ENCODE results near the gene ZNF627.
"Not testable (repeated sequence)": the region's sequence is repeated elsewhere in the genome, so short reads cannot be mapped to it uniquely, and the experiment has no call there.

The ZNF627 gene

GRCh38 chr19:11597202-11598102 lies at the start of gene ZNF627:
Gene ZNF627, plus strand, starts transcription at chr19:11597483. Its CDS starts 145 bp downstream, at chr19:11597628.
- peak; percentile 98 for DNase-seq (ENCODE audit: low read depth)

GRCh38 chr19:11547929-11548700 lies 49.2 kb upstream of the ZNF627 start:
- no peak for DNase-seq (ENCODE audit: low read depth)

DNA sequence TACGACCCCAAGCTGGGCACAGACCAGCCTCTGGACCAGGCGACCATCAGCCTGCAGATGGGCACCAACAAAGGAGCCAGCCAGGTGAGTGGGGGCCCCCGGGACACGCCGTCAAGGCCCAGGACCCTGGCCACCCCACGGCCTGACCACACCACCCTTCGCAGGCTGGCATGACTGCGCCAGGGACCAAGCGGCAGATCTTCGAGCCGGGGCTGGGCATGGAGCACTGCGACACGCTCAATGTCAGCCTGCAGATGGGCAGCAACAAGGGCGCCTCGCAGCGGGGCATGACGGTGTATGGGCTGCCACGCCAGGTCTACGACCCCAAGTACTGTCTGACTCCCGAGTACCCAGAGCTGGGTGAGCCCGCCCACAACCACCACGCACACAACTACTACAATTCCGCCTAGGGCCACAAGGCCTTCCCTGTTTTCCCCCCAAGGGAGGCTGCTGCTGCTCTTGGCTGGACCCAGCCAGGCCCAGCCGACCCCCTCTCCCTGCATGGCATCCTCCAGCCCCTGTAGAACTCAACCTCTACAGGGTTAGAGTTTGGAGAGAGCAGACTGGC lies 47.8 kb upstream of the ZNF627 start:
- no peak for DNase-seq (ENCODE audit: low read depth)

GRCh38 chr19:11550265-11550664 lies 47.0 kb upstream of the ZNF627 start:
- no peak for DNase-seq (ENCODE audit: low read depth)

- no peak for DNase-seq (ENCODE audit: low read depth)
Observed at GRCh38 chr19:11551603-11552235, 45.6 kb upstream of the ZNF627 start.

GRCh38 chr19:11552666-11553372 lies 44.5 kb upstream of the ZNF627 start:
- no peak for DNase-seq (ENCODE audit: low read depth)

- no peak for DNase-seq (ENCODE audit: low read depth)
Observed at GRCh38 chr19:11554160-11554559, 43.1 kb upstream of the ZNF627 start.

DNA sequence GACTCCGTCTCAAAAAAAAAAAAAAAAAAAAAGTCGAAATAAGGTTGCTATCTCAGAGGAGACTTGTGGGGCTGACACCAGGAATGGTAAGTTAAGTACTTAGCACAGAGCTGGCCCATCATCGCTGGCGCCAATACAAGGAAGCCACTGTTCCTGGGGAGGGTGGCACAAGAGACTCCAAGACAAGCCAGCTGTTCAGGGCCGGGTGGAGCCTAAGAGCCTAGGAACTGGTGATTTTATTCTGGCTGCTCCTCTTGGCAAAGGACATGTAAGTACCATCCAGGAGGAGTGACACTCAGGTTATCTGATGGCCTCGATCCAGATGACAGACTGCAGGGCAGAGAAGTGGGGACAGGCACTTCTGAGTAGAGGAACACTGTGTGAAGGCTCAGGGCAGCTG lies 42.0 kb upstream of the ZNF627 start:
- DNase-seq (ENCODE audit: low read depth), result no peak

- no peak for DNase-seq (ENCODE audit: low read depth)
Observed at GRCh38 chr19:11556634-11557420, 40.5 kb upstream of the ZNF627 start.

GRCh38 chr19:11558881-11559828 lies 38.1 kb upstream of the ZNF627 start, which contains the start of gene ELOF1:
Gene ELOF1, minus strand, starts transcription at chr19:11559230. Its CDS starts 4,883 bp downstream, at chr19:11554347.
- peak; percentile 95 for DNase-seq (ENCODE audit: low read depth)

DNA sequence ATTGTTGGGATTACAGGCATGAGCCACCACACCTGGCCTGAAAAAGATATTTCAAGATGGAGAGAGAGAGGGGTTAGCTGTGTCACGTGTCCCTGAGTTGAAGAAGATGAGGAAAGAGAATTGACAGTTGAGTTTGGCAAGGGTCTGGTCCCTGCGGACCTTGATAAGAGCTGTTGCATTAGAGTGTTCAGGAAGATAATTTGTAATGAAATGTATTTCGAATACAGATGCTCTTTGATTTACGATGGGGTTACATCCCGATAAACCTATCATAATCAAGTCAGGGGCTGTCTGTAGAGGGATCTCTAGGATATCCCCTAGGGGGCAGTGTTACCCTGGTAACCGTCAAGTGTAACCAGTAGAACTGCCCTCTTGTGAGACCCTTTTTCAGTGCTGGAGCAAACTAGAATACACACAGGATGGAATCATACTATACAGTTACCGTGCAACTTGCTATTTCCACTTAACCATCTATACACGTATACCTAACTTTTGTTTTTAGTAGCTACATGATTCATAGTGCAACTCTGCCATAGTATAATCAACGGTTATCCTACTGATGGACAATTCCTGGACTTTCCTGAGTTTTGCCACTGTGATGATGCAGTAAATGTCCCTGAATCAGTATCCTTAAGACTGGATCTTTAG lies 36.8 kb upstream of the ZNF627 start:
- peak; percentile 34 for DNase-seq (ENCODE audit: low read depth)

DNA sequence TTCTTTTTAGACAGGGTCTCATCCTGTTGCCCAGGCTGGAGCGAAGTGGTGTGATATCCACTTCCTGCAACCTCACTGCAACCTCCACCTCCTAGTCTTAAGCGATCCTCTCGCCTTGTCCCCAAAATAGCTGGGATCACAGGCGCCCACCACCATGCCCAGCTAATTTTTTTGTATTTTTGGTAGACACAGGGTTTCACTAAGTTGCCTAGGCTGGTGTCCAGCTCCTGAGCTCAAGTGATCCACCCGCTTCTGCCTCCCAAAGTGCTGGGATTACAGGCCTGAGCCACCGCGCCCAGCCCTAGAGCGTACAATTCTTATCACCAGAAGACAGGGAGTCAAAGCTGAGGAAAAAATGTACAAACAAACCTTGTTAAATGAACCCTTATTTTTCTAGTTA lies 33.8 kb upstream of the ZNF627 start:
- no peak for DNase-seq (ENCODE audit: low read depth)

GRCh38 chr19:11564082-11564807 lies 33.0 kb upstream of the ZNF627 start:
- DNase-seq (ENCODE audit: low read depth), result not testable (repeated sequence)

- DNase-seq (ENCODE audit: low read depth), result not testable (repeated sequence)
Observed at GRCh38 chr19:11565649-11565980, 31.7 kb upstream of the ZNF627 start.

DNA sequence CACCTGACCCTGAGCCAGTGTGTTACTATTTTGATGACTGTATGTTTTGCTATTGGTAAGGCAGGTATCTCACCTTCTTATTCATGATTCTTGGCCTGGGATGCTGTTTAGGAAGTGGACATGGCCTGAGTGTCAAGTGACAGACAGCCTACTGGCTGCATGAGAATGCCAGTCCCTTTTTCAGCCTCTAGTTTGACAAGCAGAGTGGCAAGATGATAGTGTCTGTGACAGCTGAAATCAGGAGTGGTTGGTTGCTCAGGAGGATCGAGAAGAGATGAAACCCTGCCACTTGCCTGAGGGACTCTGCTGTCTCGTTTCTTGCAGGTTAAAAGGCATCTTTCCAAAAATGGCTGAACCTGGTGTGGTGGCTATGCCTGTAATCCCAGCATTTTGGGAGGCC lies 31.1 kb upstream of the ZNF627 start:
- DNase-seq (ENCODE audit: low read depth), result no peak

DNA sequence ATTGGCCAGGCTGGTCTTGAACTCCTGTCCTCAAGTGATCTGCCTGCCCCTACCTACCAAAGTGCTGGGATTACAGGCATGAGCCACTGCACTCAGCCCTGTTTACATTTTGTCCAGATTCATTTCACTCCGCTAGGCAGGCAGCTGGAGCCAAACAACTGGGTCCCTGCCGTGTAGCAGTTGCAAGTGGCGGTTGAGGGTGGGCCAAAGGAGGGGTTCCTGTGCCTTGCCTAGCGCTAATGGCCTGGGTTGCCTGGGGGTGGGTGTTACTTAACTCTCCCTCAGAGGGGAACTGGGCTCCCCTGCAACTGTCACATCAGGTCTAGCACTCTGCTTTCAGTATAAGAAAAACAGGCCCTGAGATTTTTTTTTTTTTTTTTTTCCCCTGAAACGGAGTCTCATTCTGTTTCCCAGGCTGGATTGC lies 27.2 kb upstream of the ZNF627 start:
- no peak for DNase-seq (ENCODE audit: low read depth)

DNA sequence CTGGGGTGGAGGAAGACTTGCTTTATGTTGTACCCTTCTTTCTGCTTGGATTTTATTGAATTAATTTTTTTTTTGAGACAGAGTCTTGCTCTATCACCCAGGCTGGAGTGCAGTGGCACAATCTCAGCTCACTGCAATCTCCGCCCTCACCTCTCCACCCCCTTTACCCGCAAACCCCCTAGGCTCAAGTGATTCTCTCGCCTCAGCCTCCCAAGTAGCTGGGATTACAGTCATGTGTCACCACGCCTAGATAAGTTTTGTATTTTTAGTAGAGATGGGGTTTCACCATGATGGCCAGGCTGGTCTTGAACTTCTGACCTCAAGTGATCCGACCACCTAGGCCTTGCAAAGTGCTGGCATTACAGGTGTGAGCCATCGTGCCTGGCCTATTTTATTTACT lies 23.9 kb upstream of the ZNF627 start:
- not testable (repeated sequence) for DNase-seq (ENCODE audit: low read depth)

DNA sequence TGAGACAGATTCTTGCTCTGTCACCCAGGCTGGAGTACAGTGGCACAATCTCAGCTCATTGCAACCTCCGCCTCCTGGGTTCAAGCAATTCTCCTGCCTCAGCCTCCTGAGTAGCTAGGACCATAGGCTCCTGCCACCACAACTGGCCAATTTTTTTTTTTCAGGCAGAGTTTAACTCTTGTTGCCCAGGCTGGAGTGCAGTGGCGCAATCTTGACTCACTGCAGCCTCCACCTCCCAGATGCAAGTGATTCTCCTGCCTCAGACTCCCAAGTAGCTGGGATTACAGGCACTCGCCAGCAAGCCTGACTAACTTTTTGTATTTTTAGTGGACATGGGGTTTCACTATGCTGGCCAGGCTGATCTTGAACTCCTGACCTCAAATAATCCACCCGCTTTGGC lies 23.5 kb upstream of the ZNF627 start:
- DNase-seq (ENCODE audit: low read depth), result not testable (repeated sequence)
